NOMO-1 (cell line): Measurements from ENCODE around the gene TIMM22.

Experiments used
- DNase-seq, 2 experiments: peaks; one replicate each; lab custom pipeline; 2025; ENCODE audit not compliant: unreplicated experiment in 2 of 2; lab: John Stamatoyannopoulos, UW

TIMM22 gene

GRCh38 chr17:1001640-1002411 lies 4.9 kb downstream of the TIMM22 start:
- no peak for DNase-seq

DNA sequence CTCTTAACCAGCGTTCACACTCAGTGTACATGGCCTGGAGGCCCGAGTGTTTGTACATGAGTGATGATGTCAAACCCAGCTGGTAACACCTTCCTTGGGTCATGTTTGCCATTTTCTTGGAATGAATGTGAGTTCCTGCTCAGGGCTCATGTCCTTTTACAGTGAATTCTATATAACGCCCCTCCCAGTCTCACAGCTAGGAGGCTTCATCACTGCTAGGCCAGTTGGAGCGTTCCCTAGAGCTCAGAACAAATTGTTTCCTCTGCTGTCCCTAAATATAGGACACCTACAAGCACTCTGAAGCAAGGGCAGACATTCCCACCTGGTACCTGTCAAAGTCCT lies 5.5 kb downstream of the TIMM22 start:
- DNase-seq, result no peak

- no peak for DNase-seq
Measured at GRCh38 chr17:1002771-1003555, 6.0 kb downstream of the TIMM22 start.

- no peak for DNase-seq
Measured at GRCh38 chr17:1003633-1003971, 6.7 kb downstream of the TIMM22 start.

GRCh38 chr17:1003972-1004768 lies 7.2 kb downstream of the TIMM22 start:
- no peak for DNase-seq

DNA sequence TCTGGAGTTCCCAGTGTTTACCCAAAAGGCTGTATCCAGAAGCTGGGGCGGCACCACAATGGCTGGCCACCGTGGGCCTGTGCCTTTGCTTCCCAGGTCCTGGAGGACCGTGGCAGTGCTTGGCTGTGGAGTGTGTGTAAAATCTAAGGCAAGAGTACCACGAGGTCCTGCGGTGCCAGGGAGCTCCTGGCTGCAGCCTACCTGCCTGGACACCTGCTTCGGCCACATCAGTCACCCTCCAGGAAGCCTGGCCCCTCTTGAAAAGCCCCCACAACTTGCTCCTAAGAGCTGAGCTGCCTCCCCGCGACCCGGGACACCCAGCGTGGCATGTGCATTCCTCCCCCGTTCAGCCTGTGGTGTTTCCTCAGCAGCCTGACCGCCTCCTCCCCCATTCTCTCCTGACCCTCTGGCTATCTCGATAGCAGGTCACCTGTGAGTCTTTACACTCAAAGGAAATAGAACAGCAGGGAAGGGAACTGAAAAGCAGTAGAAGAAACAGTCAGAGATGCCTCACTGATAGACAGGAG lies 7.9 kb downstream of the TIMM22 start:
- no peak for DNase-seq

DNA sequence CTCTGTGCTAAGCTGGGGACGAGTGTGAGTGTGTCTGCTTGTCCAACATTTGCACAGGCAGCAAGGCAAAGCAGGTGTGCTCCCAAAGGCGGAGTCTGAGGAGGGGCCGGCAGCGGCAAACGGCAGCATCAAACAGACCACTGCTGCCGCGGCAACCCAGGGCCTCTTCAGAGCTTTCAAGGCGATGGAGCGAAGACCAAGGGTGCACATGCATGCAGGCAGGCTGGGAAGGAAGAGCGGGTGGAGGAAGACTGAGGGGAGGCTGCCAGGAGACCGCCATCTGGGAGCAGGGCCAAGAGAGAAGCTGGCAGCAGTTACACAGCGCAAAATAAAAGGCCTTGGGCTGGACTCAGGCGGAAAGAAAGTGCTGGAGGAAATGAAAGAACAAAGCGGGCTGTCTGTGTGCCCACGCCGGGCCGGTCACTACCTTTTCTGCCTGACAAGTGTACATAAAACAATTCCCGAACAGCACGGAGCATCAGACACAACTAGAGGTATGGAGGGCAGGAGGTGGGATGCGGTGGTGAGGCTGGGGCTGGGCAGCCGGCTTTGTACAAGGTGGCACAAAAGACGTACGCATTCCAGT lies 8.5 kb downstream of the TIMM22 start:
- no peak for DNase-seq

GRCh38 chr17:1006054-1006453 lies 9.1 kb downstream of the TIMM22 start:
- DNase-seq, result no peak

- DNase-seq, result no peak
Measured at GRCh38 chr17:1007310-1008007, 10.5 kb downstream of the TIMM22 start.

- no peak for DNase-seq
Measured at GRCh38 chr17:1008008-1008761, 11.3 kb downstream of the TIMM22 start.

DNA sequence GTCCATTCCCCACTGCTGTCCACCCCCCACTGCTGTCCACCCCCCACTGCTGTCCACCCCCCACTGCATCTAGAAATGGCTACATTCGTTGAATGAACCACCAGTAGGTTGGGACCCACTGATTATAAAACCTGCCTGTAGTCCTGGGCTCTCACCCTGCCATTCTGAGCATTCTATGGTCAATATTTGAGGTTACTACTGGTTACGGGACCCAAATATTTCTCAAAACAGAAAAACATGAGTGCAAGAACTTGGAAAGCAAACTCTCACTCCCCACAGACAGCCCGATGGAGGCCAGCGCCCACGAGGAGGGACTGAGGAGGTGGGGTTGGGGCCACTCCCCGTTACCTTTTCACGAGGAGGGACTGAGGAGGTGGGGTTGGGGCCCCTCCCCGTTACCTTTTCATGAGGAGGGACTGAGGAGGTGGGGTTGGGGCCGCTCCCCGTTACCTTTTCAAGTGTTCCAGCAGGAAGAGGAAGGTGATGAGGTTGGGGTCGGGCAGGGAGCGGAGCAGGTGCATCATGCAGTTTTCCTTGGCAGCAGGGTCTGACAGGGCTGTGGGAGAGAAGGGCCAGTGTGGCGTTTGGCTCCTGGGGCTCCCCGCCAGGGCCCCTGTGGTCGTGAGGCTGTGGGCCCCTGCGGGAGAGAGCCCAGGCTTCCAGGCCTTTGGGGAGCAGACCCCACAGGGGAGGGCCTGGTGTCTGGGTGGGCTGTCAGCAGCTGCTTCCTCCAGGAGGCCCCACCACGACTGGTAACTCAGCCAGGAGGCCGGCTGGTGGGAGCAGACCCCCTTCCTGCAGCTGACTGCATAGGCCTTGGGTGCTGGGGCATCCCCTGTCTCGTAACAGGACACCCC lies 12.5 kb downstream of the TIMM22 start:
- no peak for DNase-seq

- DNase-seq, result no peak
Measured at GRCh38 chr17:1010086-1010450, 13.1 kb downstream of the TIMM22 start.

DNA sequence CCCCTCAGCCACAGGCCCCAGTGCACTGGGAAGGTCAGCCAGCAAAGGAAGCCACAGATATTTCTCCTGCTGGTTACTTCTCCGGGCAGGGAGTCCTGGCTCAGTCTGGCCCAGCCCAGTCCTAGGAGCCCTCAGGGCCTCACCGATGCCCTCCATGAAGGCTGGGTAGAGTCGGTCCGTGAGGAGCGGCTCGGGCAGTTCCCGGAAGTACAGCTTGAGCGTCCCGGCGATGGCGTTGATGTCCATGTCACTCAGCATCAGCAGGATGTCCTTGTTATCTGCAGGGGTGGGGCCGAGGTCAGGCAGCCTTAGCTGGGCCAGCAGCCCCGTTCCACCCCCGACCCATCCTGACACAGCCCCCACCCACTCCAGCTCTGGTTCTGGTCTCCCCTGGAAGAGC lies 13.7 kb downstream of the TIMM22 start:
- DNase-seq, result no peak

DNA sequence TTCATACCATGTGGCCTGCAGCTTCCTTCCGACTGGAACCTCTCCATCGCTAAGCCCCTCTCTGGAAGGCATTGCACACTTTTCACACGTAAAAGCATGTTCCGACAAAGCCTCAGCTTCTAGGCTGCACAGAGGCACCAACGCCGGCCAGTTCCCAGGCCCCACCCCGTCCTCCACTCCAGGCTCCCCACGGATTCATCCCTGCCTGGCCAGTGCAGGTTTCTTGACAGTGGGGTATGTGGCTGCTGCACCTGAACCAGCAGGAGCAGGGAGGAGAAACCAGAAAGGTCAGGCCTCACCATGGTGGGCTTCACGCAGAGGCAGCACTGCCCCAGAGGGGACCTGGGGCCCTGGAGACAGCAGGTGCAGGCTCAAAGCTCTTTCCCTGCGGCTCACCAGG lies 14.2 kb downstream of the TIMM22 start:
- DNase-seq, result no peak

DNA sequence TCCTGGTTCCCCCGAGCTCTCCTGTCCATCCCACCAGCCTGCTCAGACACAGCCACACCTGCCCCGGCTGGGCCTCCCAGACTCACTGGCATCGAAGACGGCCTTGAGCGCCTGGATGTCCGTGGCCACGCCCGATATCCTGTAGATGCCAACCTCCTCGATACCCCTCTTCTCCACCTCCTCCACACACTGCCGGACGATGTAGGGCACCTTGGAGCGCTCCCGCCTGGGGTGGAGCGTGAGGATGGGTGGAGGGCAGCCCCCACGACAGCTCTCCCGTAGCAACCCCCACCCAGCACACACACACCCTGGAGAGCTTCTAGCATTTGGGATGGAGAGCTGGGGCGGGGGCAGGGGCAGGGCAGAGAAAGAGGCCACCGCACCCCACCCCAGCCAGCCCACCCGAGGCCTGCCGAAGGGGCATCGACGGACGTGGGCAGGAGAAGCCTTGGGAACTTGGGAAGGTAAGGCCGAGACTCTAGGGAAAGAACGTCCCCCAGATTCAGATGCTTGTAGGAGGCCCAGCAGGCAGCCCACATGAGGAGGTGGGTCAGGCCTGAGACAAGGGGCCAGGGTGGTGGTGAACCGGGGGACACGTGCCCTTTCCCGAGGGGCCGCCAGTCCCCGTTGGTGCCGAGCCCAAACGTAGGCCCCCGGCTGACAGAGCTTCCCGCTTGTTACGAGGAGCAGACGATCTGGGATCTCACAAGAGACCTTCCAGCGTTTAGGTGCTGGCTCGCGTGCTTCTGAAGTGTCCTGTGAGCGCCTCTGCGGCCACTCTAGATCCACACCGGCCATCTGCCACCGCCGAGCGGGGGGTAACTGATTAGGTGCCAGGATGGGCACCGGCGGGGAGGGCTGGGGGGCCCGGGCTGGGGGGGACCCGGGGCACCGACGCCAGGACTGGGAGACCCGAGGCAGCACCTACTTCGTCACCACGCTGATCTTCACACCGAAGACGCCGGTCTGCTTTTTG lies 15.1 kb downstream of the TIMM22 start:
- DNase-seq, result no peak

- no peak for DNase-seq
Measured at GRCh38 chr17:1012823-1013728, 16.1 kb downstream of the TIMM22 start.

GRCh38 chr17:1013729-1014090 lies 16.8 kb downstream of the TIMM22 start:
- DNase-seq, result no peak
